Ascending aorta (tissue), 2 donors: ENCODE results near the gene KIZ. TPM values are rescaled to one million over a fixed set of nuclear protein-coding genes. Genes with fewer than 3 reads are reported as not detected.

Source experiments
- DNase-seq, 2 donors: peaks; one replicate each; pipeline ENCODE4 v3.0.0-alpha.2; 2019; ENCODE audit warnings: low spot score in 2 of 2
- H3K27ac ChIP-seq, 2 donors: fragments of 200-600 bp; sonication (generic); one replicate each; pipeline ENCODE4 v1.5.1; 2016 to 2017; ENCODE audit warnings: mild to moderate bottlenecking in 1 of 2
- H3K27me3 ChIP-seq: fragments of 200-600 bp; sonication (generic); one replicate; pipeline ENCODE4 v1.5.1; 2017
- H3K36me3 ChIP-seq, 2 donors: fragments of 200-600 bp; sonication (generic); one replicate each; pipeline ENCODE4 v1.5.1; 2016
- H3K4me1 ChIP-seq, 2 donors: fragments of 200-600 bp; sonication (generic); one replicate each; pipeline ENCODE4 v1.5.1; 2016 to 2017; ENCODE audit warnings: mild to moderate bottlenecking in 1 of 2
- H3K4me3 ChIP-seq, 2 donors: fragments of 200-600 bp; sonication (generic); one replicate each; pipeline ENCODE4 v1.5.1; 2016 to 2017; ENCODE audit warnings: mild to moderate bottlenecking in 1 of 2
- H3K9me3 ChIP-seq, 2 donors: fragments of 200-600 bp; sonication (generic); one replicate each; pipeline ENCODE4 v1.5.1; 2016
- intact Hi-C: fragments of 100-400 bp; cut with DNase I; formaldehyde crosslinking; loops from one replicate; pipeline ENCODE4 v1.15.1; 2023
- total RNA-seq: library from RNA; depleted of rRNA; stranded (reverse); fragments of >200 nt; gene quantifications from one replicate; pipeline ENCODE4 v1.1.0, GENCODE V29; 2016
- TF ChIP-seq, protein P1 (sequence below), 3 experiments: fragments of 200-600 bp in 2 of 3; fragments of 450-650 bp in 1 of 3; sonication (generic) in 2 of 3; IDR thresholded peaks; one replicate each; pipeline ENCODE4 v1.5.1; 2016 to 2019; ENCODE audit warnings: antibody characterized with exemption in 3 of 3, mild to moderate bottlenecking in 1 of 3, moderate library complexity in 1 of 3

KIZ gene
- total RNA-seq, 1 donor from 2014 or later, result 7.8 TPM

GRCh38 chr20:21181028-21181427 is 55.1 kb downstream of the KIZ start:
- no peaks in the 10 kb centered on the region for H3K9me3 ChIP-seq
- H3K27me3 ChIP-seq, result no peaks in the 10 kb centered on the region
- no peaks in the 10 kb centered on the region for H3K36me3 ChIP-seq
- TF ChIP-seq, protein P1, sequence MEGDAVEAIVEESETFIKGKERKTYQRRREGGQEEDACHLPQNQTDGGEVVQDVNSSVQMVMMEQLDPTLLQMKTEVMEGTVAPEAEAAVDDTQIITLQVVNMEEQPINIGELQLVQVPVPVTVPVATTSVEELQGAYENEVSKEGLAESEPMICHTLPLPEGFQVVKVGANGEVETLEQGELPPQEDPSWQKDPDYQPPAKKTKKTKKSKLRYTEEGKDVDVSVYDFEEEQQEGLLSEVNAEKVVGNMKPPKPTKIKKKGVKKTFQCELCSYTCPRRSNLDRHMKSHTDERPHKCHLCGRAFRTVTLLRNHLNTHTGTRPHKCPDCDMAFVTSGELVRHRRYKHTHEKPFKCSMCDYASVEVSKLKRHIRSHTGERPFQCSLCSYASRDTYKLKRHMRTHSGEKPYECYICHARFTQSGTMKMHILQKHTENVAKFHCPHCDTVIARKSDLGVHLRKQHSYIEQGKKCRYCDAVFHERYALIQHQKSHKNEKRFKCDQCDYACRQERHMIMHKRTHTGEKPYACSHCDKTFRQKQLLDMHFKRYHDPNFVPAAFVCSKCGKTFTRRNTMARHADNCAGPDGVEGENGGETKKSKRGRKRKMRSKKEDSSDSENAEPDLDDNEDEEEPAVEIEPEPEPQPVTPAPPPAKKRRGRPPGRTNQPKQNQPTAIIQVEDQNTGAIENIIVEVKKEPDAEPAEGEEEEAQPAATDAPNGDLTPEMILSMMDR (IDR thresholded peaks at IDR 0.05), result no peak
- H3K27ac ChIP-seq, result no peak overlapping the region
- no peak for DNase-seq
- H3K4me3 ChIP-seq, result no peak overlapping the region
- H3K4me1 ChIP-seq, result peaks cover 0 to 14% of the 10 kb centered on the region in 2 donors
- intact Hi-C loops, result loop anchor here (5.0 kb wide), 1 partner anchor 121 kb away; the partner anchor contains the start of gene XRN2

GRCh38 chr20:21182832-21183563 is 57.1 kb downstream of the KIZ start:
- peak overlapping the region; percentile 55 to 79 for H3K27ac ChIP-seq
- TF ChIP-seq, protein P1 (IDR thresholded peaks at IDR 0.05), result no peak

DNA sequence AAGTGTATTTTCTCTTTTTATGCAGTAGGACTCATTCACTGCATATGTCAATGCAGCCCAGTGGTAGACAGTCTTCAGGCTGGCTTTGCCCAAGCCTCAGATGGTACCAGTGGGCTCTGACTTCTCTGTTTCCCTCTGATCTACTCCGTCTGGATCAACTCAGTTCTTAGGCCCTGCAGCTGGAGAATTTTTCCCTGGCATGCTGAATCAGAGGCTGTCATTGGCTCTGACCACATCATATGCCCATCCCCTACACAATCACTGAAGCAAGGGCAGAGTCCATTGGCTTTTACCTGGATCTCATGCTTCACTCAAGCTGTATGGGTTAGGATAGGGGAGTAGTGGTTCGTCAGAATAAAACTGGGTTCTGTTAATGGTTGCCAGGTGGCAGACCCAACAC is 57.8 kb downstream of the KIZ start:
- Histone ChIP-seq H3K27ac (peak overlapping the region; percentile 55 to 79), H3K4me3 (no peak overlapping the region), H3K4me1 (peaks cover 0 to 14% of the 10 kb centered on the region in 2 donors), H3K27me3 (no peaks in the 10 kb centered on the region), H3K36me3 (no peaks in the 10 kb centered on the region), H3K9me3 (no peaks in the 10 kb centered on the region)
- no peak for DNase-seq
- TF ChIP-seq, protein P1 (IDR thresholded peaks at IDR 0.05), result no peak
- intact Hi-C loops, result loop anchor here (2.0 to 5.0 kb wide), 2 partner anchors 59 to 119 kb away; partner anchors contain the start of gene XRN2

More at GRCh38 chr20:21182832-21183563, 57.1 kb downstream of the KIZ start:
- Histone ChIP-seq H3K27me3 (no peaks in the 10 kb centered on the region), H3K4me3 (no peak overlapping the region), H3K9me3 (no peaks in the 10 kb centered on the region), H3K4me1 (peaks cover 0 to 14% of the 10 kb centered on the region in 2 donors), H3K36me3 (no peaks in the 10 kb centered on the region)
- intact Hi-C loops, result loop anchor here (2.0 to 5.0 kb wide), 2 partner anchors 58 to 119 kb away; partner anchors contain the start of gene XRN2
- DNase-seq, result peak in 1 of 2 donors; percentile 69

DNA sequence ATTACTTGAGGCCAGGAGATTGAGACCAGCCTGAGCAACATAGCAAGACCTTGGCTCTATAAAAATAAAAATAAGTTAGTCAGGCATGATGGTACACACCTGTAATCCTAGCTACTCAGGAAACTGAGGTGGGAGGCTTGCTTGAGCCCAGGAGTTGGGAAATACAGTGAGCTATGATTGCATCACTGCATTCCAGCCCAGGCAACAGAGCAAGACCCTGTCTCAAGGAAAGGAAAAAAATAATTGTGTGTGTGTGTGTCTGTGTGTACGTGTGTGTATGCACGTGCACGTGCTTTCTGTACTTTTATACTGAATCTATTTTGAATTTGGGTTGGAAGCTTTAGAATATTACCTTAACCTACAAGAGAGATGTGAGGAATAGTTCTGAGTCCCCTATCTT is 58.9 kb downstream of the KIZ start:
- no peaks in the 10 kb centered on the region for H3K9me3 ChIP-seq
- no peaks in the 10 kb centered on the region for H3K27me3 ChIP-seq
- H3K27ac ChIP-seq, result peak overlapping the region; percentile 55 to 79
- peaks cover 0 to 14% of the 10 kb centered on the region in 2 donors for H3K4me1 ChIP-seq
- TF ChIP-seq, protein P1 (IDR thresholded peaks at IDR 0.05), result no peak
- H3K36me3 ChIP-seq, result no peaks in the 10 kb centered on the region
- no peak overlapping the region for H3K4me3 ChIP-seq
- DNase-seq, result no peak
- intact Hi-C loops, result loop anchor here (5.0 kb wide), 1 partner anchor 117 kb away; the partner anchor contains the start of gene XRN2

DNA sequence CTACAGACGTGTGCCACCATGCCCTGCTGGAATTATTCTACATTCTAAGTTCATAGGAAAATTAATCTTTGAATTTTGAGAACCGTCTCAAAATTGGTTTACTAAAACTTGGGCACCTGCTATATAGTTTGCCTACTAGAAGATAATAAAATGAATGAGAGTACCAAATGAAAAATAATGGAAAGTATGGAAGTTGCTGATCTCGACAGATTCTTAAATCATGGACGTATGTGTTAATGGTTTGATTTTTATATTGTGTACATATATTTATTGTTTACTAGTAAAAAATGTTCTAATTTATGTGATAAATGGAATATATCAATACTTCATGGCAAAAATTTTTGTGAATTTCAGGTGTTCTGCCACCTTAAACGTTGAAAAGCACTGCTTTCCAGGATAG is 60.0 kb downstream of the KIZ start:
- DNase-seq, result no peak
- no peaks in the 10 kb centered on the region for H3K9me3 ChIP-seq
- TF ChIP-seq, protein P1 (IDR thresholded peaks at IDR 0.05), result no peak
- no peak overlapping the region for H3K4me3 ChIP-seq
- intact Hi-C loops, result no loop called here
- no peaks in the 10 kb centered on the region for H3K36me3 ChIP-seq
- peaks cover 0 to 14% of the 10 kb centered on the region in 2 donors for H3K4me1 ChIP-seq
- H3K27ac ChIP-seq, result no peak overlapping the region
- H3K27me3 ChIP-seq, result no peaks in the 10 kb centered on the region
